A673 (cell line): ENCODE measurements around the gene UNC13C. TPM values are rescaled to one million over a fixed set of nuclear protein-coding genes. Genes with fewer than 3 reads are reported as not detected.

ENCODE experiments used
- BruUV-seq: library from RNA; stranded (reverse); fragments of 400-500 nt; replicated peaks from 2 replicates; lab custom pipeline; 2021; lab: Mats Ljungman, UMichigan
- CTCF ChIA-PET: fragments of 300-600 bp; sonication (Branson Sonifier 250); formaldehyde crosslinking; loops from one replicate; lab custom pipeline; 2022; ENCODE audit warnings: antibody characterized with exemption; lab: Charles Lee
- POLR2A ChIA-PET: fragments of 300-600 bp; sonication (Branson Sonifier 250); formaldehyde crosslinking; loops from one replicate; lab custom pipeline; 2022; ENCODE audit warnings: antibody characterized with exemption; ENCODE audit not compliant: low non-redundant PET; lab: Charles Lee
- DNase-seq: peaks from one replicate; pipeline ENCODE4 v3.0.0-alpha.2; 2015; ENCODE audit warnings: low spot score
- H3K27ac ChIP-seq: fragments of 200-600 bp; sonication (generic); 2 replicates; pipeline ENCODE4 v1.5.1; 2016; ENCODE audit warnings: mixed run types, low read depth, mild to moderate bottlenecking, mixed read lengths, antibody characterized with exemption, low read length; ENCODE audit not compliant: poor library complexity, severe bottlenecking
- H3K27me3 ChIP-seq: fragments of 200-600 bp; sonication (generic); replicated peaks from 2 replicates; pipeline ENCODE4 v1.6.1; 2017; ENCODE audit warnings: mixed run types, low read depth, mild to moderate bottlenecking, mixed read lengths, antibody characterized with exemption, low read length; ENCODE audit not compliant: insufficient read depth, poor library complexity
- H3K36me3 ChIP-seq: fragments of 200-600 bp; sonication (generic); 2 replicates; pipeline ENCODE4 v1.6.1; 2016; ENCODE audit warnings: mixed run types, mild to moderate bottlenecking, mixed read lengths, antibody characterized with exemption, low read length; ENCODE audit not compliant: insufficient read depth, poor library complexity, severe bottlenecking
- H3K4me1 ChIP-seq: fragments of 200-600 bp; sonication (generic); 2 replicates; pipeline ENCODE4 v1.6.1; 2017; ENCODE audit warnings: mixed run types, mild to moderate bottlenecking, mixed read lengths, antibody characterized with exemption, low read length; ENCODE audit not compliant: insufficient read depth, poor library complexity, severe bottlenecking
- H3K4me3 ChIP-seq: fragments of 200-600 bp; sonication (generic); 2 replicates; pipeline ENCODE4 v1.5.1; 2016; ENCODE audit warnings: low read depth, mixed run types, mild to moderate bottlenecking, mixed read lengths, low read length; ENCODE audit not compliant: poor library complexity, severe bottlenecking
- H3K9me3 ChIP-seq: fragments of 200-600 bp; sonication (generic); 2 replicates; pipeline ENCODE4 v1.6.1; 2016; ENCODE audit warnings: mixed run types, low read depth, mild to moderate bottlenecking, mixed read lengths, antibody characterized with exemption, low read length; ENCODE audit not compliant: poor library complexity, severe bottlenecking
- CTCF ChIP-seq: fragments of 300-800, 200-600 bp; sonication (generic); conservative IDR thresholded peaks from 2 replicates; pipeline ENCODE4 v1.5.1; 2017; ENCODE audit warnings: low read depth, mild to moderate bottlenecking, antibody characterized with exemption, low read length, moderate library complexity, mixed read lengths
- EZH2 ChIP-seq: fragments of 200-600 bp; sonication (generic); IDR thresholded peaks from 2 replicates; pipeline ENCODE4 v1.6.1; 2017; ENCODE audit warnings: borderline replicate concordance, low read depth, mild to moderate bottlenecking, mixed read lengths, antibody characterized with exemption, low read length; ENCODE audit not compliant: poor library complexity, severe bottlenecking
- intact Hi-C: fragments of 100-400 bp; cut with micrococcal nuclease; formaldehyde crosslinking; loops from one replicate; pipeline ENCODE4 v1.10.0; 2022; ENCODE audit not compliant: unreplicated experiment
- total RNA-seq: library from RNA; stranded (reverse); gene quantifications from 2 replicates; pipeline ENCODE4 v1.2.3, GENCODE V29; 2021

UNC13C gene
- total RNA-seq, 1 experiment from 2014 or later = not detected

- Histone ChIP-seq H3K27ac (no peak overlapping the region), H3K4me3 (no peak overlapping the region), H3K9me3 (peaks cover 11% of the 10 kb centered on the region), H3K27me3 (no peaks in the 10 kb centered on the region), H3K4me1 (no peaks in the 10 kb centered on the region), H3K36me3 (no peaks in the 10 kb centered on the region)
- no peak for DNase-seq
- TF ChIP-seq EZH2 (no peak), CTCF (no peak)
- intact Hi-C loops = no loop called here
- POLR2A ChIA-PET = no interaction called here
- no TSS peak for BruUV-seq
- CTCF ChIA-PET = no interaction called here
These were observed 326.9 kb downstream of the UNC13C start for GRCh38 chr15:54305138-54305537.

GRCh38 chr15:54307252-54307902 is 329.1 kb downstream of the UNC13C start:
- no peak overlapping the region for H3K27ac ChIP-seq
- TF ChIP-seq EZH2 (no peak), CTCF (no peak)
- POLR2A ChIA-PET = no interaction called here
- no peak for DNase-seq
- no peaks in the 10 kb centered on the region for H3K4me1 ChIP-seq
- CTCF ChIA-PET = no interaction called here
- H3K36me3 ChIP-seq = no peaks in the 10 kb centered on the region
- intact Hi-C loops = no loop called here
- H3K27me3 ChIP-seq = no peaks in the 10 kb centered on the region
- BruUV-seq = no TSS peak
- peaks cover 11% of the 10 kb centered on the region for H3K9me3 ChIP-seq
- H3K4me3 ChIP-seq = no peak overlapping the region

- TF ChIP-seq CTCF (no peak), EZH2 (no peak)
- Histone ChIP-seq H3K27ac (no peak overlapping the region), H3K27me3 (no peaks in the 10 kb centered on the region), H3K36me3 (no peaks in the 10 kb centered on the region), H3K4me1 (no peaks in the 10 kb centered on the region), H3K4me3 (no peak overlapping the region), H3K9me3 (peaks cover 12% of the 10 kb centered on the region)
- intact Hi-C loops = no loop called here
- ChIA-PET CTCF (no interaction called here), POLR2A (no interaction called here)
- BruUV-seq = no TSS peak
- DNase-seq = no peak
These were observed 329.7 kb downstream of the UNC13C start for GRCh38 chr15:54307926-54308325.
